ENCODE data around the gene DROSHA. TPM values are rescaled to one million over a fixed set of nuclear protein-coding genes. Genes with fewer than 3 reads are reported as not detected.

DROSHA gene
- total and polyA plus RNA-seq, 2 of the 8 experiments (the other 6 are each of a cell fraction or from before 2014, with no cell fraction given): 65.9 to 122 TPM

- whole genome bisulfite sequencing, 2 experiments (ENCODE audit: extremely low coverage in 1 of 2, insufficient coverage in 1 of 2, insufficient read length in 1 of 2, insufficient replicate concordance in 2 of 2, low coverage in 1 of 2, low lambda C conversion rate in 2 of 2, missing lambda C conversion rate in 1 of 2): 98% methylated on average over 5 of the region's 5 CpGs; no CpG with 5 or more reads in 1 of the 2 experiments
- H2BK12ac ChIP-seq (ENCODE audit: low read depth, low read length): no peak overlapping the region
- H3K18ac ChIP-seq (ENCODE audit: extremely low read depth, low read length): no peak overlapping the region
- H3K4me3 ChIP-seq (ENCODE audit: extremely low read depth in 1 of 4, insufficient read depth in 2 of 4, low read depth in 3 of 4, low read length in 4 of 4): no peak overlapping the region
- no peak overlapping the region for H2AK5ac ChIP-seq (ENCODE audit: low read depth, low read length)
- no peak overlapping the region for H3K56ac ChIP-seq (replicated peaks; ENCODE audit: insufficient read length, low read depth, low read length)
- no peak overlapping the region for H3K4ac ChIP-seq (replicated peaks; ENCODE audit: insufficient read length, low read depth, low read length)
- DNase-seq (ENCODE audit: low read depth in 1 of 2, low spot score in 2 of 2) (no peak), FAIRE-seq (no peak)
- peaks cover 5% of the 10 kb centered on the region; the same call in 1 of the 2 replicates for H3K23me2 ChIP-seq (ENCODE audit: low read depth, low read length)
- H2BK5ac ChIP-seq (ENCODE audit: low read depth, low read length): no peak overlapping the region
- peaks cover 0 to 4% (median 2%) of the 10 kb centered on the region in 4 experiments; a peak in 2 of 7 replicates for H3K4me1 ChIP-seq (replicated peaks in 1 of 4; ENCODE audit: control insufficient read depth in 3 of 4, insufficient read depth in 4 of 4, low read length in 3 of 4)
- H4K91ac ChIP-seq (replicated peaks; ENCODE audit: insufficient read length, low read length): no peak overlapping the region
- no peak overlapping the region for H3K4me2 ChIP-seq (ENCODE audit: insufficient read depth in 1 of 2, low read depth in 2 of 2, low read length in 2 of 2)
- H3K27me3 ChIP-seq (replicated peaks in 1 of 4; ENCODE audit: control insufficient read depth in 3 of 4, extremely low read depth in 1 of 4, insufficient read depth in 3 of 4, low read length in 3 of 4): no peaks in the 10 kb centered on the region
- no peak overlapping the region for H3K23ac ChIP-seq (ENCODE audit: insufficient read length)
- no peak overlapping the region for H2BK20ac ChIP-seq (ENCODE audit: low read length)
- H2AFZ ChIP-seq (ENCODE audit: low read length): no peak overlapping the region
- H2BK120ac ChIP-seq (replicated peaks; ENCODE audit: low read depth, low read length): no peak overlapping the region
- no peak overlapping the region for H4K8ac ChIP-seq (ENCODE audit: extremely low read depth, insufficient read depth, low read length)
- H3K14ac ChIP-seq (ENCODE audit: insufficient read length): no peak overlapping the region
- no peaks in the 10 kb centered on the region for H3K36me3 ChIP-seq (ENCODE audit: control insufficient read depth in 2 of 4, insufficient read depth in 4 of 4, low read length in 3 of 4)
- H4K5ac ChIP-seq (ENCODE audit: insufficient read length, low read depth, low read length): no peak overlapping the region
- POLR2A ChIA-PET (ENCODE audit: partially characterized antibody): no interaction called here
- no peaks in the 10 kb centered on the region for H3K9me3 ChIP-seq (ENCODE audit: insufficient read depth in 2 of 2, low read depth in 1 of 2, low read length in 1 of 2)
- CTCF ChIA-PET (ENCODE audit: partially characterized antibody): interaction anchor here (1.0 kb wide), 1 partner anchor 43 kb away, joined by 3 read pairs; no protein-coding TSS in a partner anchor
- H3K27ac ChIP-seq (ENCODE audit: low read depth, low read length): no peak overlapping the region
- H3K79me1 ChIP-seq (ENCODE audit: low read depth, low read length): no peaks in the 10 kb centered on the region
- H2BK15ac ChIP-seq (ENCODE audit: low read length): no peak overlapping the region
- H4K20me1 ChIP-seq (replicated peaks in 1 of 2; ENCODE audit: control insufficient read depth in 1 of 2, insufficient read depth in 2 of 2, low read length in 2 of 2): no peaks in the 10 kb centered on the region
- H3K9ac ChIP-seq (replicated peaks in 1 of 4; ENCODE audit: extremely low read depth in 1 of 4, low read depth in 3 of 4, low read length in 3 of 4): no peak overlapping the region
- H3K79me2 ChIP-seq (ENCODE audit: control insufficient read depth in 1 of 2, insufficient read depth in 2 of 2, low read length in 2 of 2): no peaks in the 10 kb centered on the region
- TF ChIP-seq GTF2F1 (IDR thresholded peaks at IDR 0.05; ENCODE audit: borderline replicate concordance, low read depth, low read length) (no peak), SP1 (IDR thresholded peaks at IDR 0.05; ENCODE audit: low read depth, low read length) (no peak), CHD1 (IDR thresholded peaks at IDR 0.05; ENCODE audit: low read depth, low read length) (no peak), CTCF (IDR thresholded peaks at IDR 0.05; ENCODE audit: control extremely low read depth in 1 of 3, insufficient read depth in 1 of 3, low read depth in 1 of 3, low read length in 3 of 3) (no peak), BACH1 (IDR thresholded peaks at IDR 0.05; ENCODE audit: low read length) (no peak), CEBPB (IDR thresholded peaks at IDR 0.05; ENCODE audit: low read depth, low read length) (no peak), KDM1A (IDR thresholded peaks at IDR 0.05; ENCODE audit: borderline replicate concordance, low read length) (no peak), FOSL1 (IDR thresholded peaks at IDR 0.05; ENCODE audit: insufficient read depth, low read depth, low read length) (no peak), EP300 (IDR thresholded peaks at IDR 0.05; ENCODE audit: borderline replicate concordance in 1 of 2, low read depth in 2 of 2, low read length in 2 of 2) (no peak), HDAC6 (IDR thresholded peaks at IDR 0.05; ENCODE audit: low read depth, low read length) (no peak), SP4 (IDR thresholded peaks at IDR 0.05; ENCODE audit: low read length) (no peak), MAFK (IDR thresholded peaks at IDR 0.05; ENCODE audit: low read depth, low read length) (no peak)
These were observed 165.0 kb downstream of the DROSHA start for GRCh38 chr5:31366941-31367340.

Measured in H1 (cell line).